ENCODE results near the gene IL9R.
A peak's percentile ranks its signal among the peaks of the same experiment; 100 is the strongest.

IL9R gene

GRCh38 chrX:156001001-156001666, 3.6 kb downstream of the IL9R start:
- H3K36me3 ChIP-seq (ENCODE audit: low read depth) = no peaks in the 10 kb centered on the region
- H3K4me3 ChIP-seq (ENCODE audit: severe bottlenecking) = no peak overlapping the region
- ATAC-seq (ENCODE audit: low read depth) (no peak), DNase-seq (ENCODE audit: low spot score) (no peak)
- no peaks in the 10 kb centered on the region for H3K27me3 ChIP-seq (ENCODE audit: insufficient read depth, poor library complexity, severe bottlenecking)
- no peaks in the 10 kb centered on the region for H3K9me3 ChIP-seq (ENCODE audit: severe bottlenecking)
- no peaks in the 10 kb centered on the region for H3K4me1 ChIP-seq (ENCODE audit: insufficient read depth, poor library complexity, severe bottlenecking)
- no peak for TF ChIP-seq CTCF (IDR thresholded peaks at IDR 0.05; ENCODE audit: poor library complexity, severe bottlenecking)
- no peak overlapping the region for H3K27ac ChIP-seq (ENCODE audit: poor library complexity, severe bottlenecking)

GRCh38 chrX:156001667-156002021, 4.1 kb downstream of the IL9R start:
- no peaks in the 10 kb centered on the region for H3K4me1 ChIP-seq (ENCODE audit: insufficient read depth, poor library complexity, severe bottlenecking)
- ATAC-seq (ENCODE audit: low read depth) (no peak), DNase-seq (ENCODE audit: low spot score) (no peak)
- no peaks in the 10 kb centered on the region for H3K9me3 ChIP-seq (ENCODE audit: severe bottlenecking)
- H3K4me3 ChIP-seq (ENCODE audit: severe bottlenecking) = no peak overlapping the region
- TF ChIP-seq CTCF (IDR thresholded peaks at IDR 0.05; ENCODE audit: poor library complexity, severe bottlenecking) = no peak
- H3K27ac ChIP-seq (ENCODE audit: poor library complexity, severe bottlenecking) = no peak overlapping the region
- no peaks in the 10 kb centered on the region for H3K27me3 ChIP-seq (ENCODE audit: insufficient read depth, poor library complexity, severe bottlenecking)
- H3K36me3 ChIP-seq (ENCODE audit: low read depth) = no peaks in the 10 kb centered on the region

GRCh38 chrX:156002507-156002906, 5.0 kb downstream of the IL9R start:
- no peak for TF ChIP-seq CTCF (IDR thresholded peaks at IDR 0.05; ENCODE audit: poor library complexity, severe bottlenecking)
- Histone ChIP-seq H3K9me3 (ENCODE audit: severe bottlenecking) (no peaks in the 10 kb centered on the region), H3K4me3 (ENCODE audit: severe bottlenecking) (no peak overlapping the region), H3K27me3 (ENCODE audit: insufficient read depth, poor library complexity, severe bottlenecking) (no peaks in the 10 kb centered on the region), H3K4me1 (ENCODE audit: insufficient read depth, poor library complexity, severe bottlenecking) (no peaks in the 10 kb centered on the region), H3K27ac (ENCODE audit: poor library complexity, severe bottlenecking) (no peak overlapping the region), H3K36me3 (ENCODE audit: low read depth) (no peaks in the 10 kb centered on the region)
- DNase-seq (ENCODE audit: low spot score) (no peak), ATAC-seq (ENCODE audit: low read depth) (peak; percentile 45; the same call in 2 of the 3 replicates)

GRCh38 chrX:156003486-156004185, 6.1 kb downstream of the IL9R start:
- ATAC-seq (ENCODE audit: low read depth) (peak; percentile 27; the same call in 2 of the 3 replicates), DNase-seq (ENCODE audit: low spot score) (no peak)
- Histone ChIP-seq H3K4me1 (ENCODE audit: insufficient read depth, poor library complexity, severe bottlenecking) (no peaks in the 10 kb centered on the region), H3K9me3 (ENCODE audit: severe bottlenecking) (no peaks in the 10 kb centered on the region), H3K27ac (ENCODE audit: poor library complexity, severe bottlenecking) (peak overlapping the region; percentile 11), H3K27me3 (ENCODE audit: insufficient read depth, poor library complexity, severe bottlenecking) (no peaks in the 10 kb centered on the region), H3K36me3 (ENCODE audit: low read depth) (no peaks in the 10 kb centered on the region), H3K4me3 (ENCODE audit: severe bottlenecking) (no peak overlapping the region)
- no peak for TF ChIP-seq CTCF (IDR thresholded peaks at IDR 0.05; ENCODE audit: poor library complexity, severe bottlenecking)

GRCh38 chrX:156004256-156004655, 6.8 kb downstream of the IL9R start:
- no peaks in the 10 kb centered on the region for H3K9me3 ChIP-seq (ENCODE audit: severe bottlenecking)
- DNase-seq (ENCODE audit: low spot score) (no peak), ATAC-seq (ENCODE audit: low read depth) (peak; percentile 30; the same call in 2 of the 3 replicates)

More at GRCh38 chrX:156004256-156004655, 6.8 kb downstream of the IL9R start:
- H3K4me1 ChIP-seq (ENCODE audit: insufficient read depth, poor library complexity, severe bottlenecking) = no peaks in the 10 kb centered on the region
- no peaks in the 10 kb centered on the region for H3K27me3 ChIP-seq (ENCODE audit: insufficient read depth, poor library complexity, severe bottlenecking)
- H3K27ac ChIP-seq (ENCODE audit: poor library complexity, severe bottlenecking) = peak overlapping the region; percentile 11
- H3K36me3 ChIP-seq (ENCODE audit: low read depth) = no peaks in the 10 kb centered on the region
- no peak for TF ChIP-seq CTCF (IDR thresholded peaks at IDR 0.05; ENCODE audit: poor library complexity, severe bottlenecking)
- no peak overlapping the region for H3K4me3 ChIP-seq (ENCODE audit: severe bottlenecking)
